Measurements from ENCODE around the gene RBM15.

The RBM15 gene

DNA sequence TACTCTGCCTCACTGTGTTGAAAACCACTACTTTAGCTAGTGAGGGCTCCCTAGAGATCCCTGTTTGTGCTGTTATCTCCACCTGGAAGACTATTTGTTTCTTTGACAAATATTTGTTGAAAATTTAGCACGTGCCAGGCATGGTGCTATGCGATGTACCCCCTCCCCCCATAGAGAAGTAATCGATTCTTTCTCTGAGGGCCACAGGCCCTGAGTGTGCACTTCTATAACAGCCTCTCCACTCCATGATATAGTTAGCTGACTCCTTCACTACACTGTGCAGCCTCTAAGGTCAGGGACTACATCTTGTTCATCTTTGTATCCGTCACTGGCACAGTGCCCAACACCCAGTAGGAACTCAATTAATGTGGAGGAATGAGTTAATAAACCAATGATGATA, 17.3 kb upstream of the RBM15 start:
- TF ChIP-seq, protein P1, sequence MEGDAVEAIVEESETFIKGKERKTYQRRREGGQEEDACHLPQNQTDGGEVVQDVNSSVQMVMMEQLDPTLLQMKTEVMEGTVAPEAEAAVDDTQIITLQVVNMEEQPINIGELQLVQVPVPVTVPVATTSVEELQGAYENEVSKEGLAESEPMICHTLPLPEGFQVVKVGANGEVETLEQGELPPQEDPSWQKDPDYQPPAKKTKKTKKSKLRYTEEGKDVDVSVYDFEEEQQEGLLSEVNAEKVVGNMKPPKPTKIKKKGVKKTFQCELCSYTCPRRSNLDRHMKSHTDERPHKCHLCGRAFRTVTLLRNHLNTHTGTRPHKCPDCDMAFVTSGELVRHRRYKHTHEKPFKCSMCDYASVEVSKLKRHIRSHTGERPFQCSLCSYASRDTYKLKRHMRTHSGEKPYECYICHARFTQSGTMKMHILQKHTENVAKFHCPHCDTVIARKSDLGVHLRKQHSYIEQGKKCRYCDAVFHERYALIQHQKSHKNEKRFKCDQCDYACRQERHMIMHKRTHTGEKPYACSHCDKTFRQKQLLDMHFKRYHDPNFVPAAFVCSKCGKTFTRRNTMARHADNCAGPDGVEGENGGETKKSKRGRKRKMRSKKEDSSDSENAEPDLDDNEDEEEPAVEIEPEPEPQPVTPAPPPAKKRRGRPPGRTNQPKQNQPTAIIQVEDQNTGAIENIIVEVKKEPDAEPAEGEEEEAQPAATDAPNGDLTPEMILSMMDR (IDR thresholded peaks at IDR 0.05; ENCODE audit: low read depth, low read length) = no peak
- no peak for DNase-seq (ENCODE audit: extremely low read depth, low read depth)

DNA sequence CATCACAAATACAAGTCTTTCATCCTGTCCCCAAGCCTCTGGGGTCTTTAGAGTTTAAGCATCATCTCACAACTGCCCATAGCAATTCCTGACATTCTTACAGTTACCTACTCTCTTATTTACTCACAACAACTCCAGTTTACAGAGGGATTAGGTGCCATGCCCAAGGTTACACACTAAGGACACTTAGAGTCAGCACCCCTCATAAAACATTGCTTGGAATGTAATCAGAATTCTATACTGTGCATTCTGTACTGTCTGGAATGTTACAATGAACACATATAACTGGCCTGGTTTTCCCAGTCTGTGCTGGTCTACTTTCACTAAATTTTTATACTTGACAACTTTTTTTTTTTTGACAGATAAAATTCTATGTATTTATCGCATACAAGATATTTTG, 14.5 kb upstream of the RBM15 start:
- TF ChIP-seq, protein P1 (IDR thresholded peaks at IDR 0.05; ENCODE audit: low read depth, low read length) = no peak
- no peak for DNase-seq (ENCODE audit: extremely low read depth, low read depth)

DNA sequence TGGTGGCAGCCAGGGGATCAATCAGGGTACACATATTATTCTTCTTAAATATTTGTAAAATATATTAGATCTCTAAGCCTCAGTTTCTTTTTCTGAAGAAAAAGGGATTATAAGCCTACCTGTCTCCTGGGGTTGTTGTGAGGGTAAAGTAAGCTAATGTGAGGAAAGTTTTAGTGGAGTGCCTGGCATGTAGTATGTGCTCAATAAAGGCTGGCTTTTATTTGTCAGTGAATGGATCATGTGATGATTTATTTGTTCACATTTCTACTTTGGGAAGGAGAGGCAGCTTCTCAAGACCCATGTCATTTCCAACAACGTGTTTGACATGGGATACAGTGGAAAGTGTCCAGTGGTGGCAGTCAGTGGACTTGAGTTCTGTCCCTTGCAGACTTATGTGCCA, 12.4 kb upstream of the RBM15 start:
- TF ChIP-seq, protein P1 (IDR thresholded peaks at IDR 0.05; ENCODE audit: low read depth, low read length) = no peak
- DNase-seq (ENCODE audit: extremely low read depth, low read depth) = no peak

DNA sequence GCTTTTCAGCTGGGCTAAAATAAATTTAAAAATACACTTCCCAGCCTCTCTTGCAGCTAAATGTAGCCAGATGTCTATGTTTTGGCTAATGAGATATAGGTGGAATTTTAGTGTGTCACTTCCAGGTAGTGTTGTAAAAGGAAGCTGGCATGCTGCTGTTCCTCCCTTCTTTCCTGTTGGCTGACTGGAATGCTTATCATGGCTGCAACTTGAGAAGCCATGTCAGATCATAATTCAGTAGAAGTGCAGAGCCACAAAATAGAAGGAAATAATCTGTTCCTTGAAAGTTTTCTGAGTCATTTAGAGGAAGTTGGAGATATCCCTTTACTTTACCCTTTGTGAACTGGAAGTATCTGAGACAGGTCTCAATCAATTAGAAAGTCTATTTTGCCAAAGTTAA, 10.9 kb upstream of the RBM15 start:
- DNase-seq (ENCODE audit: extremely low read depth, low read depth) = no peak
- TF ChIP-seq, protein P1 (IDR thresholded peaks at IDR 0.05; ENCODE audit: low read depth, low read length) = no peak

DNA sequence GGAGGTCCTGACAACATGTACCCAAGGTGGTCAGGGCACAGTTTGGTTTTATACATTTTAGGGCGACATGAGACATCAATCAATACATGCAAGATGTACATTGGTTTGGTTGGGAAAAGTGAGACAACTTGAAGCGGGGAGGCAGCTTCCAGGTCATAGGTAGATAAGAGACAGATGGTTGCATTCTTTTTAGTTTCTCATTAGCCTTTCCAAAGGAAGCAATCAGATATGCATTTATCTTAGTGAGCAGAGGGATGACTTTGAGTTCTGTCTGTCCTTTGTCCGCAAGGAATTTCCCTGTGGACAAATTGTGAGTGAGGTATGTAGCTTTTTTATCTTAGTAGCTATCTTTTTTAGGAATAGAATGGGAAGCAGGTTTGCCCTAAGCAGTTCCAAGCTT, 10.5 kb upstream of the RBM15 start:
- TF ChIP-seq, protein P1 (IDR thresholded peaks at IDR 0.05; ENCODE audit: low read depth, low read length) = no peak
- DNase-seq (ENCODE audit: extremely low read depth, low read depth) = no peak

DNA sequence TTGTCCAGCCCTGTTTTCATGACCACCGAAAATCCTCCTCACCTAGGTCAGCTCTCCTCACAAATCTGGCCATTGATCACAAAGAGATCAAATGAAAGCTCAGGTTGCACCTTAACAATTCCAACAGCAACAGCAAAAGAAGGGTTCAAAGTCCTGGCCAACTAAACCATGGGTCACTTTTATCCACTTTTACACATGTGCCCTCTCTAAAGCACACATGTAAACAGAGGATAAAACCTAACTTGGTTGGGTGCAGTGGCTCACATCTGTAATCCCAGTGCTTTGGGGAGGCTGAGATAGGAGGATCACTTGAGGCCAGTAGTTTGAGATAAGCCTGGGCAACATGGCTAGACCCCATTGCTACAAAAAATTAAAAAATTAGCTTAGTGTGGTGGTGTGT, 3.9 kb upstream of the RBM15 start:
- DNase-seq (ENCODE audit: extremely low read depth, low read depth) = no peak
- TF ChIP-seq, protein P1 (IDR thresholded peaks at IDR 0.05; ENCODE audit: low read depth, low read length) = no peak

DNA sequence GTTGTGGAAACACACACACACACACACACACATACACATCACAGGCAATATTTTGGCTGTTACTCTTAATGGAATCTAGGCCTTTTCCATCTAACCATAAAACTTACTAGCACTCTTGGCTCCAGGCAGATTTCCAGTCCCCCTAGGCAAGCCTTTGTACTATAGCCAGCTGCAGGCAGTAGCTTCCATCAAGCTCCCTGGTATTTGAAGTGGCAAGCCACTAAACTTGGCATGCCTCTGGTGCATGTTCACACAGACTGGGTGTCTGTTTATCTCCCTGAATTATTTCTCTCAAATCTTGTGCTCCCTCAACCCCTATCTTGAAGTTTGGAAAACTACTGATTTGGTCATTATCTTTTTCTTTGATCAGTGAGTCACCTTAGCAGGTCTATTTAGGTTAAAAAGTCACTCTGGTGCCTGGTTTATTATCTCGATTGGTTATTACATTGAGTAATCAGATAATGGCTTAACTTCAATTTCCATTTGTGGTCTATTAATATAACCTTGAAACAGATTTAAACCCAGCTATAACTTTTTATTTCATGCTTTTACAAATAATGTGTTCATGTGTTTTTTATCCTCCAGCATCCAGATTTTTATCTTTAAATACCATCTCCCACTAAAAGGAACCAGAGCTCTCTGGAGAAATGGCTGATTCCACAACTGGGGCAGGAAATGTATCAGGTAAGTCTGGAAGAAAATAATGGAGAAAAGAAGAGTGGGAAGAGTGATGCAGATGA, 2.7 kb upstream of the RBM15 start:
- TF ChIP-seq, protein P1 (IDR thresholded peaks at IDR 0.05; ENCODE audit: low read depth, low read length) = no peak
- DNase-seq (ENCODE audit: extremely low read depth, low read depth) = no peak
